HG03103 (cell line): ENCODE data around the gene GLP2R.

Experiments
- ATAC-seq: cut with Tn5 transposase; IDR thresholded peaks from one replicate; pipeline ENCODE4 v1.9.1; 2021; ENCODE audit warnings: low read depth; ENCODE audit not compliant: unreplicated experiment

Gene GLP2R

GRCh38 chr17:9844153-9844552 is 18.4 kb downstream of the GLP2R start:
- ATAC-seq = no peak

GRCh38 chr17:9845306-9845705 is 19.6 kb downstream of the GLP2R start:
- no peak for ATAC-seq

DNA sequence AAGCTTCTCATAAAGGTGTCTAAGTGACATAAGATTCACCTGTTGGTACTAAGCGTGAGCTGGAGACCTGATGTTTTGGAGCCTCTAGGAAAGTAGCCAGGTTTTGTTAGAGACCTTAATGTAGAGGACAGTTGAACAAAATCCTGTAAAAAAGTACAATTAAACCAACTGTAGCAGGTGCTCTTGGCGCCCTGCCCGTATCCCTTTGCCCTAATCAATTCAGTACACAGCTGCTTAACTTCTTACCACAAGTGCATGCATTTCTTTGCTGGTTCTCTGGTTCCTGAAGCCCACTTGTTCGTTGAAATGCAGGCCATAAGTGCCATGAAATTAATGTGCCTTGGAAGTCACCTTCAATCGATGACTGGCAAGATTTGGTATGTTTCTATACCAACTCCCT is 24.4 kb downstream of the GLP2R start:
- no peak for ATAC-seq

- ATAC-seq = no peak
Observed at GRCh38 chr17:9854255-9854654, 28.5 kb downstream of the GLP2R start.

DNA sequence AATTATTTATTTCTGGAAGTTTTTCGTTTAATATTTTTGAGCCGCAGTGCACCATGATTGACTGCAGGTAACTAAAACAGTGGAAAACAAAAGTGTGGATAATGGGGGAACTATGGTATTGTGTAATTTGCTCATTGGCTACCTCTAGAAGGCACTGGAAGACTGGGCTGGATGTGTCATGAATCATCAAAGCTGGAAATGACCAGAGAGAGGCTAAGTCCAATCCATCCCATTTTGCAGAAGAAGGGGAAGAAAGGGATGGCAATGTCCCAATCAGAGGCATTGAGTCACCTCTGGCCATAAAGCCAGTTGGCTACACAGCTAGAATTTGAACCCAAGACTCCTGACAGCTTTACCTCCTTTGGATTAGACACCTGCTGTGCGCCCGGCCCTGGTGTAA is 29.3 kb downstream of the GLP2R start:
- no peak for ATAC-seq

GRCh38 chr17:9859781-9860180 is 34.1 kb downstream of the GLP2R start:
- no peak for ATAC-seq

DNA sequence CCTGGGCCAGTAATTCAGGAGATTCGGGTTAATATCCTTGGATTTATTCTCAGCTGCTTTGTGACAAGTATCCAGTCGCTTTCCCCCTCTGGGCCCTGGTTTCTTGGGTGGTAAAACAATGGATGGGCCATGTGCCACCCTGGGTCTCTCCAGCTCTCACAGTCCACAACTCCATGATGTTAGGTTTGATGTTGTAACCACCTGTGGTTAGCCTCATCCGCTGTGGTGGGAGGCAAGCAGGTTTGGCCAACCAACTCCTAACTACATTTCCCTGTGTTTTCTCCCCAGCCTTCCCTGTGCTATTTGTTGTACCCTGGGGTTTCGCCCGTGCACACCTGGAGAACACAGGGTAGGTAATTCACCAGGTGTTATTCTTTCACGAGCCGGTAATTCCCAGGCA is 35.1 kb downstream of the GLP2R start:
- ATAC-seq = no peak

DNA sequence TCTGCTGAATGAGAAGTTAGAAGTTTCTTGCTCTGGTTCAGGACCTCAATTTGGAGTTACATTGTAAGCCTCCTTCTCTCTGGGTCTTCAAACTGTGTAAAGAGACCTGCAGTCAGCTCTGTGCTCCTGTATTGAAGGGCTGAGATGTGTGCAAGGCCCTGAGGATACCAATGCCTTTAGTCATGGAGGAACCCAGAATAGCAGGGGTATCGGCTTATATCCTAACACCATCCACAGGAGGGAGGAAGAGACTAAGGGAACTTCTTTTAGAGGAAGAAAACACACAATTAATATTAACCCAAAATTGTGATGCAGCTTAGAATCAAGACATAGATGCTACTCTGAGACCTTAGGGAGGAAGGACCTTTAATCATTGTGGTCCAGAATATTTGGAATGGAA is 36.5 kb downstream of the GLP2R start:
- no peak for ATAC-seq

GRCh38 chr17:9862949-9863348 is 37.2 kb downstream of the GLP2R start:
- ATAC-seq = no peak

DNA sequence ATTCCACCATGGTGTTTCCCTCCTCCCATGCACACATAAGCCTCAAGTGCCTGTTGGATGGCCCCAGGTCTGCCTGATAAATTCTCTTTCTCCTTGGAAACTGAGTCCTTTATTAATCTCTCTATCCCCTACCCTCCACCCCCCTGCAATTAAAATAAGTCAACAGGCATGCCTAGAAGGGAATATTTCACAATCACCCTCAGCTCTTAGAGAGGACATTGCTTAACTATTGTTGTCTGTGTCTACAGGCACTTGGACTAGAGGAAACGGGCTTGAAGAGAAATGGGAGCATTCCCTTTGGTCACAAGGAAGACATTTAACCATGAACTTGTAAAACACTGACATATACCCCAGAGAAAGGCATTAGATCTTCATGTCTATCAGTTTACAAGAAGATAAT is 39.9 kb downstream of the GLP2R start:
- no peak for ATAC-seq

DNA sequence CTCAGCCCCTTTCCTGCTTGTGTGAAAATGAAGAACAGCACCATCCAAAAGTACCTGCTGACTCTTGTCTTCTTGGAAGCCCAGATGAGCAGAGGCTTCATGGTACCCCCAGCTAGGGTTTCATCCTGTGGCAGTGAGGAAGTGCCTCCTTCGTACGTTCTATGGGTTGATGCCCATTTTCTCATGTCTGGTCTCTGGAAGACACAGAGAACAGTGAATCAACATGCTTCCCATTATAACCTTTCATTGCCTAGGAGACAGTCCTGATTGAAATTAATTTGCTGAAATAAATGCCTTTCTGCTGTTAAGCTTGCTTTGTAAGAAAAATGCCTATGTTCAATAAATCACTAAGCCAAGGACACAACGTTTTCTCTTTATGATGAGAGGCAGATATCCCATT is 42.8 kb downstream of the GLP2R start:
- ATAC-seq = no peak

GRCh38 chr17:9872852-9873251 is 47.1 kb downstream of the GLP2R start:
- no peak for ATAC-seq

DNA sequence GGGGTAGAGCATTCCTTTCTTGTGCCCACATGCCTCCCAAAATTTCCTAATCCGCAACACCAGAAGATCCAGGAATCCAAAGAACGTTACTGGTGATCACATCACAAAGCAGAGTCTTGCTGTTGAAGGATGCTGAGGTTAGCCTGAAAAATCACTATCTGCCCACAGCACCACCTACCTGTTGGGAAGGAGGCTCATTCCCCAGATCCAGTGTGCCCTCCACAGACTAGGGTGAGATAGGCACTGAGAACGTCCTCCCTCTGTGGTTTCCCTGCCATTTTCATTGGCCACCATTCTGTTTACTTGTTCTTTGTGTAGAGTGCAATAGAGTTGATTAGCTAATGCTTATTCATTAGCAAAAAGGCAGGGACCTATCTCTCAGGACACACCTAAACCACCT is 49.0 kb downstream of the GLP2R start:
- ATAC-seq = no peak

DNA sequence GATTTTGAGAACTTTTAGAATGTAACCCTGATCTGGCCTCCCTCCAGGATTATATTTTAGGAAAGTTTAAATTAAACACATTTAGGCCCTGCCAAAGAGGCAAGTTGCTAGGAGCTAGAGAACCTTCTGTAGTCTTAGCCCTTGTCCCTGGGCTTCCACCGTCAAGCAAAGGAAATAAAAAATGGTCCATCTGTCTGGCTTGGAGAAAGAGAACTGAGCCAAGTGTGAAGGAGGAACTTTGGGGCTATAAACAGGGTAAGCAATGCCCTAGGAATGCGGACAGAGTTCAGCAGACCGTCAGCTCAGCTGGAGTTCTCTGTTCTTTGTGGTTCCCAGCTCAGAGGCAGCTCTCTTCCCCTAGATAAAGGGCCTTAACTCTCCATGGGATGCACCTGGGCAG is 49.7 kb downstream of the GLP2R start:
- ATAC-seq = no peak

GRCh38 chr17:9878356-9878755 is 52.6 kb downstream of the GLP2R start:
- ATAC-seq = no peak

DNA sequence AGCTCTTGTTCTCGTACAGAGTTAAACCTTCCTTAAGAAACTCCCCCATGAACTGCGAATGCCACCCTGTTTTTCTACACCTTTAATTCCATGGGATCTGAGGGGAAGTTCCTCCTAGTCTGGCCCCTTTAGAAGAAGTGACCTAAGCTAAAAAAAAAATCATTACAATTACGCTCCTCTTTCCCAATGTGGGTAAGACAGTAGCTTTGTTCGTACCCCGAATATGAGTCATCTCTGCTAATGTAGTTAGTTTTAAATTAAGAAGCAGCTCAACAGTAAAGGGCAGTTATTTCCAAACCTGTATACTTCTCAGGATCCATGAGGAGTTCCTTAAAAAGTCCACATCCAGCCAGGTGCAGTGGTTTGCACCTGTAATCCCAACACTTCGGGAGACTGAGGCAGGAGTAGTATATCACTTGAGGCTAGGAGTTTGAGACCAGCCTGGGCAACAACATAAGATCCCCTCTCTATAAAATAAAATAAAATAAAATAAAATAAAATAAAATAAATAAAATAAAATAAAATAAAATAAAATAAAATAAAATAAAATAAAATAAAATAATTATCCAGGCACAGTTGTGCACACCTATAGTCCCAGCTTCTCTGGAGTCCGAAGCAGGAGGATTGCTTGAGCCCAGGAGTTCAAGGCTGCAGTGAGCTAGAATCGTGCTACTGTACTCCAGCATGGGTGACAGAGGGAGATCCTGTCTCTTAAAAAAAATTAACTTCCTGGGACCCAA is 53.2 kb downstream of the GLP2R start:
- ATAC-seq = no peak

- ATAC-seq = no peak
Observed at GRCh38 chr17:9880582-9880999, 54.9 kb downstream of the GLP2R start.

GRCh38 chr17:9883451-9883850 is 57.7 kb downstream of the GLP2R start:
- no peak for ATAC-seq

DNA sequence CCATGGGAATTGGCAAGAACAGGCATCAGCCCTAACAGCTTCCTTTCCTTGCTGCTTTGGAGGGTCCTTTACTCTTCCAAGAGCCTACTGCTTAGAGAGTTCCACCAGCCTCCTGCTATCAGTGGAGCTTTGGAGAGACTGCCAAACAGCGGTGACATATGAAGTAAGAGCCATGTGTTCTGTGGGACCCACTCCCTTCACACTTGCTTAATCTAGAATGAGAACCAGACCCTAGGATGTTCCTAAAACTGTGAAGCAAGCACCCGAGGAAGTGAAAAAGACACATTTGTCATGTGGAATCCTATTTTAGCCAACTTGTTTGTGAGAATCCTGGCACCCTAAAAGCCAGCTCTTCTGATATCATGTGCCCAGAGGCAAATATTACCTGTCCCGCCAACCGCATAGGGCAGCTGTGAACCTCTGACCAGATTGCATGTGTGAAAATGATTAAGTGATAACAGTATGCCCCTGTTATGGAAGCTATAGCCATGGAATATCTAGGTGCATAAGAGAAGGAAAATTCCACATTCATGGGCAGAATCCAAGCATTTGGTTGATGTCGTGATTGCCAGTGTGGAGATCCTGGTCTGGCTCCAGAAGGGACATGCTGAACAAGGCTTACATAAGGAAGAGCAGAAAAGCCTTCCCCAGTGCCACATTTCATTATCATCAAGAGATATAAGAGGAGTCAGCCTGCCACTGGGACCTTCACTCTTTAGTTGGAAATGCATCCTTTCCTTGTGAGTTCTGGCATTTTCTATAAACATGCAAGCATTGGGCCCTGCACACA is 60.6 kb downstream of the GLP2R start:
- no peak for ATAC-seq

DNA sequence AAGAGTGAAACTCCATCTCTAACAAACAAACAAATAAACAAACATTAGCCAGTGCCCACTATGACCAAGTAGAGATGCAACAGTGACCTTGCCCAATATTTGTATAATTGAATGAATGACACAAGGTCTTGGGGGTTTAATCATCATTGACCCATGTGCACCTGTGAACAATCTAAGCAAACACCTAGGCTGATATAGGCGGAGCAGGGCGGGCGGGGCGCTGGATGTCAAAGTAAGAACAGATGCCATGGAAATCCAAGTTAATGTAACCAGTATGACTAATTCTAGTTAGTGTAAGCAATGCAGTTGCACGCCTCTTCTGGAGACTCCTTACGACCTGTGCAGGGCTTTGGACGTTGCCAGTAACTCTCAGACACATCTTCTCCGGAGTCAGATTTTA is 61.8 kb downstream of the GLP2R start:
- no peak for ATAC-seq

DNA sequence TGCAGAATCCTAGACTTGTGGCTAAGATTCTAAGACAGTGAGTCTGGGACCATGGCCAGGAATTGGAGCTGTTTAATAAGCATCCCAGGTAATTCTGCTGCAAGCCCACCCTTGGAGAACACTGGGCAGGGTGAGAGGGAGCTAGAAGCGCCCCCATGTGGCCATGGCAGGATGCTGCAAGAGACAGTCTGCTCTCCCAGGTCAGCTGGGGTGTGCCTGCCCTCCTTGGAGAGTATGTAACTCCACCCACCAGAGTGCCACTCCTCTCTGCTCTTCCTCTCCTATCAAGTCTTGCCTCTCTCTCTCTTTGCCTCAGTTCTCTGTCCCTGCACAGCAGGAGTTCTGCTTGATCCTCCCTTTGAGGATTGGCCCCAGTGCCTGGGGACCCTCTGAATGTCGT is 64.4 kb downstream of the GLP2R start:
- peak; percentile 60 for ATAC-seq

DNA sequence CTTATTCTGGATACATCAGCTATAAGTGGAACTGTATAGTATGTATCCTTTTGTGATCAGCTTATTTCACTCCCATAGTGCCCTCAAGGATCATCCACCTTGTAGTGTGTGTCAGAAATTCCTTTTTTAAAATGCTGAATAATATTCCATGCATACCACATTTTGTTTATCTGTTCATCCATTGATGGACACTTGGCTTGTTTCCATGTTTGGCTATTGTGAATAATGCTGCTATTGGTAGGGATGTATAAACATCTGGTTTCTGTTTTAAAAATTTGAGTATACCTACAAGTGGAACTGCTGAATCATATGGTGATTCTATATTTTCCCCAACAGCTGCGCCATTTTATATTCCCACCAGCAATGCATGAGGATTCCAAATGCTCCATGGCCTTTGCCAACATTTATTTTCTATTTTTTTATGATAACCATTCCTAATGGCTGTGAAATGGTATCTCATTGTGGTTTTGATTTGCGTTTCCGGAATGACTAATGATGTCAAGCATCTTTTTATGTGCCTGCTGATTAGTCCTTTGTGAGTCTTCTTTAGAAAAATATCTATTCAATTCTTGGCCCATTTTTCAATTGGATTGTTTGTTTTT is 67.8 kb downstream of the GLP2R start:
- no peak for ATAC-seq
